ENCODE results near the gene ESPNL.
"Not testable (repeated sequence)": the region's sequence is repeated elsewhere in the genome, so short reads cannot be mapped to it uniquely, and the experiment has no call there.

Gene ESPNL, protein sequence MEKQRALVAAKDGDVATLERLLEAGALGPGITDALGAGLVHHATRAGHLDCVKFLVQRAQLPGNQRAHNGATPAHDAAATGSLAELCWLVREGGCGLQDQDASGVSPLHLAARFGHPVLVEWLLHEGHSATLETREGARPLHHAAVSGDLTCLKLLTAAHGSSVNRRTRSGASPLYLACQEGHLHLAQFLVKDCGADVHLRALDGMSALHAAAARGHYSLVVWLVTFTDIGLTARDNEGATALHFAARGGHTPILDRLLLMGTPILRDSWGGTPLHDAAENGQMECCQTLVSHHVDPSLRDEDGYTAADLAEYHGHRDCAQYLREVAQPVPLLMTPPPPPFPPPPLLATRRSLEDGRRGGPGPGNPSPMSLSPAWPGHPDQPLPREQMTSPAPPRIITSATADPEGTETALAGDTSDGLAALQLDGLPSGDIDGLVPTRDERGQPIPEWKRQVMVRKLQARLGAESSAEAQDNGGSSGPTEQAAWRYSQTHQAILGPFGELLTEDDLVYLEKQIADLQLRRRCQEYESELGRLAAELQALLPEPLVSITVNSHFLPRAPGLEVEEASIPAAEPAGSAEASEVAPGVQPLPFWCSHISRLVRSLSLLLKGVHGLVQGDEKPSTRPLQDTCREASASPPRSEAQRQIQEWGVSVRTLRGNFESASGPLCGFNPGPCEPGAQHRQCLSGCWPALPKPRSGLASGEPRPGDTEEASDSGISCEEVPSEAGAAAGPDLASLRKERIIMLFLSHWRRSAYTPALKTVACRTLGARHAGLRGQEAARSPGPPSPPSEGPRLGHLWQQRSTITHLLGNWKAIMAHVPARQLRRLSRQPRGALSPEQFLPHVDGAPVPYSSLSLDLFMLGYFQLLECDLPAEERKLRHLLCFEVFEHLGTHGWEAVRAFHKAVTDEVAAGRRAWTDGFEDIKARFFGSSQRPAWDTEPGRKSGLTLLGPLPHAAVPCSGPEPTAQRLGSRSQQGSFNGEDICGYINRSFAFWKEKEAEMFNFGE

DNA sequence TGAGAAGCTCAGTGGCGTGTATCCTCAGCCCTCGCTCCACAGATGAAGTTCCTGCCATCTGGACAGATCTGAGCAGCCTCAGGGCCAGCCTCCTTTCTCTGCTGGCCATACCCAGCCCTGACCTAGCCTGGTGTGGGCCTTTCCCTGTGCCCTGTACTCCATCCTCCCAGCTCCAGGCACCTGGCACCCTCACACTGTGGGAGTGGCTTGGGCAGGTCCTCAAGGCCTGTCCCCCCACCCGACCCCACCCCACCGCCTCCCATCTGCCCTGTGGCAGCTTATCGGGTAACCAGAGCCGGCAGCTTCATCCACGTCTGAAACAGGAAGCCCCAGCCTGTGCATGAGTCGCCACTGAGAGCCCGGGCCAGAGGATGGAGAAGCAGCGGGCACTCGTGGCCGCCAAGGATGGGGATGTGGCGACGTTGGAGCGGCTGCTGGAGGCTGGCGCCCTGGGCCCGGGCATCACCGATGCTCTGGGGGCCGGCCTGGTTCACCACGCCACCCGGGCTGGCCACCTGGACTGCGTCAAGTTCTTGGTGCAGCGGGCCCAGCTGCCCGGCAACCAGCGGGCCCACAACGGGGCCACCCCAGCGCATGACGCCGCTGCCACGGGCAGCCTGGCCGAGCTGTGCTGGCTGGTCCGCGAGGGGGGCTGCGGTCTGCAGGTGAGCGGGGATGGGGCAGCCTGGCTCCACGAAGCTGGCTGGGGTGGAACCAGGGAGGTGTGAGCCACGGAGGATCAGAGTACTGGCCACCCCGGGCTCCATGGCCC is at the start of gene ESPNL:
Gene ESPNL, plus strand, starts transcription at position 292 of the 772 bp plus-strand sequence. Its CDS starts 80 bp downstream, at position 372.
- no peak for DNase-seq (ENCODE audit: low read depth, low spot score)

GRCh38 chr2:238053191-238053776 is 46.9 kb upstream of the ESPNL start:
- DNase-seq (ENCODE audit: low read depth, low spot score): no peak

- no peak for DNase-seq (ENCODE audit: low read depth, low spot score)
Measured at GRCh38 chr2:238055841-238056240, 44.3 kb upstream of the ESPNL start.

DNA sequence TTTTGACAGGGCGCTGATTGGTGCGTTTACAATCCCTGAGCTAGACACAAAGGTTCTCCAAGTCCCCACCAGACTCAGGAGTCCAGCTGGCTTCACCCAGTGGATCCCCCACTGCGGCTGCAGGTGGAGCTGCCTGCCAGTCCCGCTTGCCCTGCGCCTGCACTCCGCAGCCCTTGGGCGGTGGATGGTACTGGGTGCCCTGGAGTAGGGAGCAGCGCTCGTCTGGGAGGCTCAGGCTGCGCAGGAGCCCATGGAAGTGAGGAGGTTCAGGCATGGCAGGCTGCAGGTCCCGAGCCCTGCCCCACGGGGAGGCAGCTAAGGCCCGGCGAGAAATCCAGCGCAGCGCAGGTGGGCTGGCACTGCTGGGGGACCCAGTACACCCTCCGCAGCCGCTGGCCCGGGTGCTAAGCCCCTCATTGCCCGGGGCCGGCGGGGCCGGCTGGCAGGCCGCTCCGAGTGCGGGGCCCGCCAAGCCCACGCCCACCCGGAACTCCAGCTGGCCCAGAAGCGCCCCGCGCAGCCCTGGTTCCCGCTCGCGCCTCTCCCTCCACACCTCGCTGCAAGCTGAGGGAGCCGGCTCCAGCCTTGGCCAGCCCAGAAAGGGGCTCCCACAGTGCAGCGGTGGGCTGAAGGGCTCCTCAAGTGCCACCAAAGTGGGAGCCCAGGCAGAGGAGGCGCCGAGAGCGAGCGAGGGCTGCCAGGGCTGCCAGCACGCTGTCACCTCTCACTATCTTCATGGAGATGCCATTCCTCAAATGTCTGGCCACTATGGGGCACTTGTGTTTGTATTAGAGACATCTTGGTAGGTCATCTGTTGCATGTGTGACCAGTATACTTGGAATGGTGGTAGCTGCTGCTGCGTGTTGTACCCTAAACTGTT is 42.2 kb upstream of the ESPNL start:
- DNase-seq (ENCODE audit: low read depth, low spot score): not testable (repeated sequence)

GRCh38 chr2:238059505-238059904 is 40.6 kb upstream of the ESPNL start:
- no peak for DNase-seq (ENCODE audit: low read depth, low spot score)

DNA sequence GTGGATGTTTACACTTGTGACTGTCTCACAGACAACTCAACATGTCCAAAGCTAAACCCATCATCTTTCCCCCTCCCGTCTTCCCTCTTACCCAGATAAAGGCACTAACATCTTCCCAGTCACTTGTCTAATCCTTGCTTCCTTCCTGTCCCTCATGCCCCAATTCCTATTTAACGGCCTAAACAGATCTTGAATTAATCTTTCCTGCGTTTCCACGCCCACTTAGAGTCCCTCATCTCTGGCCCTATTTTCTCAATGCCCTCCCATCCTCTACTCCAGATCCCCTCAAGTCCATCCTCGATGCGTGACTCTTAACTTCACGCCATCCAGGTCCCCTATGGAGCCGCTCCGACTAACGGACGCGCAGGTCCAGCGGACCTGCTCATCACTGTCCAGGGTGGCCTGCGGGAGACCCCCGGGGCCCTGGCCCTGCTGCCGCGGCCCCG is 40.0 kb upstream of the ESPNL start:
- no peak for DNase-seq (ENCODE audit: low read depth, low spot score)

DNA sequence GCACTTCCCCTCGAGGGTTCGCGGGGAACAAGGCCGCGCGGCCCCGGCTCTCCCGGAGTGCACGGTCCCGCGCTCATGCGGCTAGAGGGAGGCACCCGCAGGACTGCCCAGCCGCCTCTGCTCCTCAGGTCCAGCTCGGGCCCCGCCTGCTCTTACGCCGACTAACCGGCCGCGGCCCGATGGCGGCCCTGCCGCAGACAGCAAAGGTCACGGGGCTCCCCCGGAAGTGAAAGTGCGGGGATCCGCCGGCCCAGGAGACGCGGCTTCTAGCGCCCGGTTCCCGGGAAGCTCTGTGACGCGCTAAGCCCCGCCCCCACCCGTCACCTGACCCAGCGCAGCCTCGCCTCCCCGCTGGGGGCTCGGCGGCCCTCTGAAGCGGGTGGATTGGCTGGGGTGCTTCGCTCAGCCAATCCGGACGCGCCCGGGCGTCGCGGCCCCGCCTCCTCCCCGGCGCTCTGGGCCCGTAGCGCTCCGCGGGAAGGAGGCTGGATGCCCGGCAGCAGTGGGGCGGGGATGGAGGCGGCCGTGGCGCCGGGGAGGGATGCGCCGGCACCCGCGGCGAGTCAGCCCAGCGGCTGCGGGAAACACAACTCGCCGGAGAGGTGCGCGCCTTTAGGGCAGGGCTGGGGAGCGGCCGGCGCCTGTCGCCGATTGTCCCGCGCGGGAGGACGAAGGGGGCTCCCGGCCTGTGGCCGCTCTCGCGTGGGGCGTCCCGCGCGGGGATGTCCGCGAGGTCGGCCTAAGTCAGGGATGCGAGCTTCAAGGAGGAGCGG is 39.4 kb upstream of the ESPNL start, which contains the start of gene SCLY:
Gene SCLY, plus strand, starts transcription at position 460 of the 773 bp plus-strand sequence. Its CDS starts 54 bp downstream, at position 514.
- DNase-seq (ENCODE audit: low read depth, low spot score): peak; percentile 88

- DNase-seq (ENCODE audit: low read depth, low spot score): no peak
Measured at GRCh38 chr2:238061315-238062202, 38.6 kb upstream of the ESPNL start.

- no peak for DNase-seq (ENCODE audit: low read depth, low spot score)
Measured at GRCh38 chr2:238063414-238064189, 36.5 kb upstream of the ESPNL start.

DNA sequence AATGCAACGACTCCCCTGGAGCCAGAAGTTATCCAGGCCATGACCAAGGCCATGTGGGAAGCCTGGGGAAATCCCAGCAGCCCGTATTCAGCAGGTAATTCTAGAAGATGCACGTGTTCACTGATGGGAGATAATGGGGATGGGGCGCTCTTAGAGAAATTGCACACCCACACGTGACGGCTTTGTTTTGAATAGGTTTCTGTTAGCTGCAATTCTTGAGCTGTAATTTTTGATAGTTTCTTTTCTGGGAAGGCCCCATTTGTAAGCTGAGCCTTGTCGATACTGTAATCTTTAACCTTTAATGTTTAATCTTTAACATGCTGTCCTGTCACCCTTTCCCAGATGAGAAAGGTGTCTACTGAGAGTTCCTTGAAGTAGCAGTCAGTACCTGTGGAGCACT is 35.8 kb upstream of the ESPNL start:
- DNase-seq (ENCODE audit: low read depth, low spot score): no peak

- DNase-seq (ENCODE audit: low read depth, low spot score): no peak
Measured at GRCh38 chr2:238065071-238065846, 34.9 kb upstream of the ESPNL start.

DNA sequence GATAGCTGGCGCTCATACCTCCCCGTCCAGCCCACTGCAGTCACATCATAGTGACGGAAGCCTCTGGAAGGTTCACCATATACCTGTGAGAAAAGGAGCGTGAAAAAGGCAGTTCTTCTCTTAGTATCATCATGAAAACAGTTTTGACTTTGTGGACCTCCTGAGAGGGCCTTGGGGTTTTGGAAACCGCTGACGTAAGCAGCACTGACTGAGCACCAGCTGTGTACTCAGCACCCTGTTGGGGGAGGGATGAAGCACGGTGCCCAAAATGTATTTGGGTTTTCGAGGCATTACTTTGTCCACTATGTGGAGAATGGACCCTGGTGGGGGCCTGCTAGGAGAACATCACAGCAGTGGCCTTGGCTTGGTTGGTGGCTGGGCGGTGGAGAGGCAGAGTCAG is 33.9 kb upstream of the ESPNL start:
- no peak for DNase-seq (ENCODE audit: low read depth, low spot score)

GRCh38 chr2:238066718-238067117 is 33.4 kb upstream of the ESPNL start:
- not testable (repeated sequence) for DNase-seq (ENCODE audit: low read depth, low spot score)

GRCh38 chr2:238067939-238068338 is 32.2 kb upstream of the ESPNL start:
- DNase-seq (ENCODE audit: low read depth, low spot score): no peak

- DNase-seq (ENCODE audit: low read depth, low spot score): no peak
Measured at GRCh38 chr2:238069021-238069709, 31.0 kb upstream of the ESPNL start.

DNA sequence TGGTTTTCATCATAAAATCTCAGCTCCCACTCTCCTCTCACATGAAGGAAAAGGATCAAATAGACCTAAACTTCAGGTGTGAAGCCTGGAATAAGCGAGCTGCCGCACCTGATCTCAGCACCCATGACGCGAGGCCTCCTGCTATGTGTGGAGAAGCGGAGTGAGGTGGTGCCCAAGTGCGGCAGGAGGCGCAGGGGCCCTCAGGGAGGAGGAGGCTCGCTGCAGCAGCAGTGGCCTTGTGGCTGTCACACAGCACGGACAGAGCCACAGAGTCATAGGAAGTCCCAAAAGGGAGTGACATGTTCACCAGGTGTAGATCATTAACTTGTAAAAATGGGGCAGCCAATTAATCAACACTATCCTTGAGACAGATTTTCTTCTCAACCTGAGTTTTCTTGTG is 30.3 kb upstream of the ESPNL start:
- DNase-seq (ENCODE audit: low read depth, low spot score): no peak
